ENCODE measurements around the gene SLAMF6.

SLAMF6 gene

DNA sequence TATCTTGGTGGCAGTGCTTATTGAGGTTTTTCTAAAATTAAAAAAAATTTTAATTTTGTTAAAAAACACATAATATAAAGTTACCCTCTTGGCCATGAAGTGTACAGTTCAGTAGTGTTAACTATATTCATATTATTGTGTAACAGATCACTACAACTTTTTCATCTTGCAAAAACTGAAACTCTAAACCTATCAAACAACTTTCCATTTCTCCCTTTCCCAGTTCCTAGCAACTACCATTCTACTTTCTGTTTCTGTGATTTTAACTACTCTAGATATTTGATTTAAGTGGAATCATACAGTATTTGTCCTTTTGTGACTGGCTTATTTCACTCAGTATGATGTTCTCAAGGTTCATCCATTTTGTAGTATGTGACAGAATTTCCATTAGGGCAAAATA is 55.5 kb downstream of the SLAMF6 start:
- TF ChIP-seq, protein P1, sequence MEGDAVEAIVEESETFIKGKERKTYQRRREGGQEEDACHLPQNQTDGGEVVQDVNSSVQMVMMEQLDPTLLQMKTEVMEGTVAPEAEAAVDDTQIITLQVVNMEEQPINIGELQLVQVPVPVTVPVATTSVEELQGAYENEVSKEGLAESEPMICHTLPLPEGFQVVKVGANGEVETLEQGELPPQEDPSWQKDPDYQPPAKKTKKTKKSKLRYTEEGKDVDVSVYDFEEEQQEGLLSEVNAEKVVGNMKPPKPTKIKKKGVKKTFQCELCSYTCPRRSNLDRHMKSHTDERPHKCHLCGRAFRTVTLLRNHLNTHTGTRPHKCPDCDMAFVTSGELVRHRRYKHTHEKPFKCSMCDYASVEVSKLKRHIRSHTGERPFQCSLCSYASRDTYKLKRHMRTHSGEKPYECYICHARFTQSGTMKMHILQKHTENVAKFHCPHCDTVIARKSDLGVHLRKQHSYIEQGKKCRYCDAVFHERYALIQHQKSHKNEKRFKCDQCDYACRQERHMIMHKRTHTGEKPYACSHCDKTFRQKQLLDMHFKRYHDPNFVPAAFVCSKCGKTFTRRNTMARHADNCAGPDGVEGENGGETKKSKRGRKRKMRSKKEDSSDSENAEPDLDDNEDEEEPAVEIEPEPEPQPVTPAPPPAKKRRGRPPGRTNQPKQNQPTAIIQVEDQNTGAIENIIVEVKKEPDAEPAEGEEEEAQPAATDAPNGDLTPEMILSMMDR (IDR thresholded peaks at IDR 0.05), result no peak
- DNase-seq (ENCODE audit: low spot score), result no peak
- Histone ChIP-seq H3K4me3 (no peak overlapping the region), H3K27ac (no peak overlapping the region)

GRCh38 chr1:160466961-160467360 is 56.1 kb downstream of the SLAMF6 start:
- Histone ChIP-seq H3K27ac (no peak overlapping the region), H3K4me3 (no peak overlapping the region)
- DNase-seq (ENCODE audit: low spot score), result no peak
- TF ChIP-seq, protein P1 (IDR thresholded peaks at IDR 0.05), result no peak

- no peak for DNase-seq (ENCODE audit: low spot score)
- Histone ChIP-seq H3K27ac (no peak overlapping the region), H3K4me3 (no peak overlapping the region)
- TF ChIP-seq, protein P1 (IDR thresholded peaks at IDR 0.05), result no peak
Measured at GRCh38 chr1:160465123-160465522, 57.9 kb downstream of the SLAMF6 start.

GRCh38 chr1:160460683-160461287 is 62.3 kb downstream of the SLAMF6 start:
- no peak for DNase-seq (ENCODE audit: low spot score)
- Histone ChIP-seq H3K27ac (no peak overlapping the region), H3K4me3 (no peak overlapping the region)
- TF ChIP-seq, protein P1 (IDR thresholded peaks at IDR 0.05), result no peak

DNA sequence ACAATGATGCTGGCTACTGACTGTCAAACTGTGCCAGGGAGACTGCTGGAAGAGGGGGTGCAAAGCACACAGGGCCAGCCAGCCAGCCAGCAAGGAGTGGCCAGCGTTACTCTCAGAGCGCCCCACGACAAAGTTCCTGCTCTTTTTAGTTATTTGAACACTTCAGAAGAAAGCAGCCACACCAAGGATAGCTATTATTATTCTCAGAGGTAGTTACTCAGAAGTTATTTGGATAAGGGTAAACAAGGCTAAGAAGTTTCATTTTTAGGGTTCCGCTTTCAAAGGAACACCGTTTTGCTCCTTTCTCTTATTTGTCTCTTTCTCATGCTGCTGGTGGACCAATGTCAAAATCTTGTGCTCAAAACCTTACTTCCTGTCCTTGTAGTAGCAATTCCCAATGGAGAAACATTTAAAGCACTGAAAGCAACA is 62.8 kb downstream of the SLAMF6 start:
- Histone ChIP-seq H3K27ac (no peak overlapping the region), H3K4me3 (no peak overlapping the region)
- TF ChIP-seq, protein P1 (IDR thresholded peaks at IDR 0.05), result no peak
- no peak for DNase-seq (ENCODE audit: low spot score)

- DNase-seq (ENCODE audit: low spot score), result no peak
- TF ChIP-seq, protein P1 (IDR thresholded peaks at IDR 0.05), result no peak
- H3K4me3 ChIP-seq, result no peak overlapping the region
- no peak overlapping the region for H3K27ac ChIP-seq
Measured at GRCh38 chr1:160459687-160460086, 63.4 kb downstream of the SLAMF6 start.

- TF ChIP-seq, protein P1 (IDR thresholded peaks at IDR 0.05), result no peak
- Histone ChIP-seq H3K27ac (no peak overlapping the region), H3K4me3 (no peak overlapping the region)
- DNase-seq (ENCODE audit: low spot score), result no peak
Measured at GRCh38 chr1:160459056-160459455, 64.0 kb downstream of the SLAMF6 start.
